H9 (cell line): Measurements from ENCODE around the gene SEMA3C. TPM values are rescaled to one million over a fixed set of nuclear protein-coding genes. Genes with fewer than 3 reads are reported as not detected.
A peak's percentile ranks its signal among the peaks of the same experiment; 100 is the strongest.

Experiments used
- DNase-seq: peaks from one replicate; pipeline ENCODE4 v3.0.0-alpha.2; 2017
- H2AFZ ChIP-seq: one replicate; pipeline ENCODE4 v1.6.1; 2013; ENCODE audit warnings: mild to moderate bottlenecking, low read length, control low read depth, moderate library complexity
- H2AK5ac ChIP-seq: 2 replicates; pipeline ENCODE4 v1.6.1; 2013; ENCODE audit warnings: low read length, control low read depth, mixed read lengths; ENCODE audit not compliant: insufficient read length
- H2BK120ac ChIP-seq: one replicate; pipeline ENCODE4 v1.6.1; 2013; ENCODE audit warnings: low read depth, mild to moderate bottlenecking, low read length, control low read depth, inconsistent platforms; ENCODE audit not compliant: poor library complexity, severe bottlenecking
- H2BK12ac ChIP-seq: 2 replicates; pipeline ENCODE4 v1.6.1; 2013; ENCODE audit warnings: low read length, control low read depth, mixed read lengths, low read depth; ENCODE audit not compliant: insufficient read length
- H2BK15ac ChIP-seq: 2 replicates; pipeline ENCODE4 v1.6.1; 2013; ENCODE audit warnings: low read depth, low read length, control low read depth
- H2BK20ac ChIP-seq: one replicate; pipeline ENCODE4 v1.6.1; 2013; ENCODE audit warnings: low read depth, mild to moderate bottlenecking, low read length, control low read depth, inconsistent platforms; ENCODE audit not compliant: poor library complexity, severe bottlenecking
- H2BK5ac ChIP-seq: 2 replicates; pipeline ENCODE4 v1.6.1; 2013; ENCODE audit warnings: low read length, control low read depth, mixed read lengths; ENCODE audit not compliant: insufficient read length
- H3K14ac ChIP-seq: 2 replicates; pipeline ENCODE4 v1.6.1; 2013; ENCODE audit warnings: low read length, control low read depth; ENCODE audit not compliant: insufficient read depth
- H3K18ac ChIP-seq: 2 replicates; pipeline ENCODE4 v1.6.1; 2013; ENCODE audit warnings: low read depth, mild to moderate bottlenecking, mixed read lengths, low read length, control low read depth; ENCODE audit not compliant: insufficient read length
- H3K23ac ChIP-seq: 2 replicates; pipeline ENCODE4 v1.6.1; 2013; ENCODE audit warnings: low read length, control low read depth, mixed read lengths, low read depth; ENCODE audit not compliant: insufficient read length
- H3K23me2 ChIP-seq: 2 replicates; pipeline ENCODE4 v1.6.1; 2013; ENCODE audit warnings: low read depth, mild to moderate bottlenecking, mixed read lengths, low read length, control low read depth; ENCODE audit not compliant: insufficient read length, poor library complexity, severe bottlenecking
- H3K27ac ChIP-seq: 2 replicates; pipeline ENCODE4 v1.5.1; 2013; ENCODE audit warnings: low read length, control low read depth, mixed read lengths, low read depth; ENCODE audit not compliant: insufficient read length
- H3K27me3 ChIP-seq: 2 replicates; pipeline ENCODE4 v1.6.1; 2013; ENCODE audit warnings: low read length, control low read depth, inconsistent platforms; ENCODE audit not compliant: insufficient read depth
- H3K4ac ChIP-seq: 2 replicates; pipeline ENCODE4 v1.6.1; 2013; ENCODE audit warnings: low read depth, mild to moderate bottlenecking, control low read depth, inconsistent platforms, low read length, moderate library complexity
- H3K4me1 ChIP-seq: 2 replicates; pipeline ENCODE4 v1.6.1; 2013; ENCODE audit warnings: low read length, control low read depth, inconsistent platforms; ENCODE audit not compliant: insufficient read depth
- H3K4me2 ChIP-seq: 2 replicates; pipeline ENCODE4 v1.6.1; 2013; ENCODE audit warnings: low read length, control low read depth, mixed read lengths; ENCODE audit not compliant: insufficient read length, insufficient read depth
- H3K56ac ChIP-seq: 2 replicates; pipeline ENCODE4 v1.6.1; 2013; ENCODE audit warnings: low read depth, mild to moderate bottlenecking, mixed read lengths, low read length, control low read depth; ENCODE audit not compliant: insufficient read length
- H3K79me1 ChIP-seq: 2 replicates; pipeline ENCODE4 v1.6.1; 2013; ENCODE audit warnings: low read depth, mild to moderate bottlenecking, moderate library complexity, low read length, control low read depth, inconsistent platforms; ENCODE audit not compliant: insufficient read depth, poor library complexity, severe bottlenecking
- H3K79me2 ChIP-seq: 2 replicates; pipeline ENCODE4 v1.6.1; 2013; ENCODE audit warnings: low read length, control low read depth, inconsistent platforms; ENCODE audit not compliant: insufficient read depth
- H3K9ac ChIP-seq: 2 replicates; pipeline ENCODE4 v1.6.1; 2013; ENCODE audit warnings: low read length, control low read depth, mixed read lengths; ENCODE audit not compliant: insufficient read length; ENCODE audit errors: extremely low read depth
- H3K9me3 ChIP-seq: one replicate; pipeline ENCODE4 v1.6.1; 2013; ENCODE audit warnings: low read depth, low read length, inconsistent platforms; ENCODE audit not compliant: control insufficient read depth
- H3T11ph ChIP-seq: one replicate; pipeline ENCODE4 v1.6.1; 2013; ENCODE audit warnings: mild to moderate bottlenecking, low read length, control low read depth, inconsistent platforms
- H4K20me1 ChIP-seq: one replicate; pipeline ENCODE4 v1.6.1; 2013; ENCODE audit not compliant: control insufficient read depth, insufficient read length, insufficient read depth
- H4K5ac ChIP-seq: 2 replicates; pipeline ENCODE4 v1.6.1; 2013; ENCODE audit warnings: low read depth, mild to moderate bottlenecking, mixed read lengths, low read length, control low read depth; ENCODE audit not compliant: insufficient read length
- H4K8ac ChIP-seq: replicated peaks from 2 replicates; pipeline ENCODE4 v1.6.1; 2013; ENCODE audit warnings: low read length, control low read depth, mixed read lengths, low read depth; ENCODE audit not compliant: insufficient read length
- H4K91ac ChIP-seq: 2 replicates; pipeline ENCODE4 v1.6.1; 2013; ENCODE audit warnings: low read depth, mild to moderate bottlenecking, moderate library complexity, mixed read lengths, low read length, control low read depth; ENCODE audit not compliant: insufficient read length
- H3K27ac Mint-ChIP-seq, 3 experiments: 2 replicates in 2 of 3; 3 replicates in 1 of 3; pipeline ENCODE4 v1.8.0; 2020 to 2021; ENCODE audit warnings: mixed read lengths in 3 of 3, mild to moderate bottlenecking in 1 of 3, moderate library complexity in 1 of 3
- H3K27me3 Mint-ChIP-seq: 2 replicates; pipeline ENCODE4 v1.8.0; 2021; ENCODE audit warnings: low read depth, mild to moderate bottlenecking, moderate library complexity, mixed read lengths
- H3K36me3 Mint-ChIP-seq, 3 experiments: 2 replicates in 2 of 3; 3 replicates in 1 of 3; pipeline ENCODE4 v1.8.0; 2020 to 2021; ENCODE audit warnings: low read depth in 3 of 3, mixed read lengths in 3 of 3; ENCODE audit not compliant: insufficient read depth in 1 of 3
- H3K4me1 Mint-ChIP-seq, 2 experiments: 2 replicates each; pipeline ENCODE4 v1.8.0; 2020; ENCODE audit warnings: mixed read lengths in 2 of 2
- H3K4me3 Mint-ChIP-seq, 2 experiments: 2 replicates in 1 of 2; 3 replicates in 1 of 2; pipeline ENCODE4 v1.8.0; 2020 to 2021; ENCODE audit warnings: mild to moderate bottlenecking in 2 of 2, mixed read lengths in 2 of 2, moderate library complexity in 1 of 2
- H3K9me3 Mint-ChIP-seq, 2 experiments: 2 replicates in 1 of 2; 3 replicates in 1 of 2; pipeline ENCODE4 v1.8.0; 2020; ENCODE audit warnings: mild to moderate bottlenecking in 2 of 2, mixed read lengths in 2 of 2, moderate library complexity in 1 of 2
- CTCF ChIP-seq: fragments of 200-600 bp; sonication (generic); conservative IDR thresholded peaks from 3 replicates; pipeline ENCODE4 v1.8.0; 2021; ENCODE audit warnings: antibody characterized with exemption, mild to moderate bottlenecking
- WGBS: extraction: QIAGEN DNeasy Blood & Tissue Kit; methylation state at CpG from one replicate; pipeline ENCODE4 v1.1.7; 2013; ENCODE audit warnings: missing lambda C conversion rate, low lambda C conversion rate, mixed read lengths; ENCODE audit not compliant: insufficient read length; ENCODE audit errors: extremely low coverage; 5-methylcytosine and 5-hydroxymethylcytosine counted together
- total RNA-seq: library from RNA; stranded (reverse); gene quantifications from 2 replicates; pipeline ENCODE4 v1.2.1, GENCODE V29; 2021

Gene SEMA3C
- total RNA-seq, 1 experiment from 2014 or later: 1.6 TPM

- H2AK5ac ChIP-seq: no peak overlapping the region
- no peak overlapping the region for H3K23ac ChIP-seq
- no peaks in the 10 kb centered on the region for H3K23me2 ChIP-seq
- Mint-ChIP-seq H3K4me1 (0 out of 4 replicates have a peak, but pooled peaks cover 0 to 2% of the 10 kb centered on the region in 2 experiments), H3K27ac (peak overlapping the region in 1 of 3 experiments; percentile 5; a peak in 1 of 7 replicates), H3K9me3 (no peaks in the 10 kb centered on the region), H3K27me3 (no peaks in the 10 kb centered on the region), H3K4me3 (no peak overlapping the region), H3K36me3 (no peaks in the 10 kb centered on the region)
- no peak overlapping the region for H4K8ac ChIP-seq
- H3K9ac ChIP-seq: no peak overlapping the region
- H2AFZ ChIP-seq: no peak overlapping the region
- no peak overlapping the region for H2BK15ac ChIP-seq
- DNase-seq: no peak
- no peak overlapping the region for H2BK12ac ChIP-seq
- no peak overlapping the region for H3K56ac ChIP-seq
- no peak overlapping the region for H3K18ac ChIP-seq
- no peak overlapping the region for H3K14ac ChIP-seq
- no CpG with 5 or more reads among the region's 5 CpGs for WGBS
- H3K9me3 ChIP-seq: no peaks in the 10 kb centered on the region
- H3K27me3 ChIP-seq: no peaks in the 10 kb centered on the region
- H3K4ac ChIP-seq: no peak overlapping the region
- H3K79me2 ChIP-seq: no peaks in the 10 kb centered on the region
- H3K4me1 ChIP-seq: no peaks in the 10 kb centered on the region
- H3K27ac ChIP-seq: no peak overlapping the region
- H2BK5ac ChIP-seq: no peak overlapping the region
- no peak overlapping the region for H3K4me2 ChIP-seq
- no peak overlapping the region for H4K91ac ChIP-seq
- no peak overlapping the region for H3T11ph ChIP-seq
- no peak overlapping the region for H4K5ac ChIP-seq
- TF ChIP-seq CTCF: no peak
- H3K79me1 ChIP-seq: no peaks in the 10 kb centered on the region
- H2BK120ac ChIP-seq: no peak overlapping the region
- H4K20me1 ChIP-seq: no peaks in the 10 kb centered on the region
- no peak overlapping the region for H2BK20ac ChIP-seq
Measured at GRCh38 chr7:80876894-80877414, 41.9 kb downstream of the SEMA3C start.
